SH-SY5Y (cell line): ENCODE measurements around the gene UBE2D4.
"Not testable (repeated sequence)": the region's sequence is repeated elsewhere in the genome, so short reads cannot be mapped to it uniquely, and the experiment has no call there.

Experiments used
- GATA2 ChIP-seq: IDR thresholded peaks from 2 replicates; pipeline ENCODE4 v1.6.1; 2011; ENCODE audit warnings: mild to moderate bottlenecking, low read depth, low read length
- GATA3 ChIP-seq: IDR thresholded peaks from 2 replicates; pipeline ENCODE4 v1.6.1; 2011; ENCODE audit warnings: low read depth, mild to moderate bottlenecking, low read length, moderate library complexity

Gene UBE2D4

DNA sequence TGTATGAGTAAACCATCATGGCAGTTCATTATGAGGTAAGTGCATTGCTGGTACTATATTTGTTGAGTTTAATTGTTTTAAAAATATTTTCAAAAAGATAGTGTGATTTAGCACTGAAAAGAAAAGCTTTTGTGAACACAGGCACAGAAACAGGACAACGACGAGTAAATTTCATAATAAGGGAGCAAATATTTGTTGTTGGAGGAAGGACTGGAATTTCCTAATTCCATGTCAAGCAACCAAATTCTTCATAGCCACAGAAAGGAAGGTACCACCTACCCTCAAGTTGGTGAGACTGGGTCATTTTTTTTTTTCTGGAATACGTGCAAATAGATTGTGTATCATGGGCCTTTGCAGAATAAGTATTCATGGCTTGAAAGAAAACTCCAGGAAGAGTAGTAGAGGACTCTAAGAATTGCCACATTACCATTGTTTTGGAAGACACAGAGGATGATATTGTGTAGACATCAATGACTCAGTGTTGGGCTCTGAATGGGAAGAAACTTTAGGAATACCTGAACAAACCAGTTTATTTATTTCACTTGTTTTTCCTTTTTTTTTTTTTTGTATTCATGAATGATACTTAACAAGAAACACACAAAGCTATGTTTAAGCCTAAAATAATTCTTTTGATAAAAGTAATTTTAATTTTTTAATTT is 7.8 kb downstream of the UBE2D4 start:
- no peak for TF ChIP-seq GATA3
- TF ChIP-seq GATA2 = no peak

DNA sequence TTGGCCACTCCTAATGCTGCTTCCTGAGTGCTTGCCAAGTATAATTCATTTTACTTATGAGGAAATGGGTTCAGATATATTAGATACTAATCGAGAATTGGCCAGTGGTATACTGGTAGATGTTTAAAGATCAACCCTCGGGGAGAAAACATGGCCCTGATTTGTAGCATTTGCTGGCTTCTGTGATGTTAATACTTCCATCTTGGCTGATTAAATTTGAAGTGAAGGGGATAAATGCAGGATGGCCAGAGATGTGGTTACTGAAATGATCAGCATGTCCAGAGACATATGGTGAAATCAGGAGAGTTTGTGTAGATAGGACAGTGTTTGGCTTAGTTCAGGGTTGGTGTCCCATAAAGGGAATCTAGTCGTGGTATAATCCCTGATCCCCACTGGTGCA is 11.2 kb downstream of the UBE2D4 start:
- peak; percentile 87 for TF ChIP-seq GATA2
- TF ChIP-seq GATA3 = peak; percentile 94

- TF ChIP-seq GATA2 = no peak
- no peak for TF ChIP-seq GATA3
Observed at GRCh38 chr7:43938892-43939482, 12.8 kb downstream of the UBE2D4 start.

GRCh38 chr7:43942250-43942649 is 16.0 kb downstream of the UBE2D4 start:
- TF ChIP-seq GATA2 (no peak), GATA3 (no peak)

- TF ChIP-seq GATA2 (no peak), GATA3 (no peak)
Observed at GRCh38 chr7:43942997-43943396, 16.8 kb downstream of the UBE2D4 start.

GRCh38 chr7:43943417-43944187 is 17.4 kb downstream of the UBE2D4 start:
- TF ChIP-seq GATA3 (no peak), GATA2 (peak; percentile 40; the same call in 1 of the 2 replicates)

DNA sequence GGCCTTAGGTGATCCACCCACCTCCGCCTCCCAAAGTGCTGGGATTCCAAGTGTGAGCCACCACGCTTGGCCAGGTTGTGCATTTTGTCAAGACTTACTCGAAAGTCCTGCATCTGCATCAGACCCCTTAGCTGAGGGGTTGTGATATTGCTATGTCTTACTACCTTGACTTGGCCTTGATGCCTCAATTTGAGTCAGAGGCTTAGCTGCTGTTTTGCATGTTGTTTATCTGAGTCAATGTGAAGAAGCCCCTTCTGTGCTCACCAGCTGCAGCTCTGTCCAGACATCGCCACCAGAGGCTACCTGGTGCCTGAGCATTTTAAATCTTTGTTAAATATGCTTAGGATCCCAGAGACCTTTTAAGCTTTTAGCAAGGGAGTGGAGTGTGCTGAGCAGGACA is 18.1 kb downstream of the UBE2D4 start:
- TF ChIP-seq GATA3 (no peak), GATA2 (no peak)

DNA sequence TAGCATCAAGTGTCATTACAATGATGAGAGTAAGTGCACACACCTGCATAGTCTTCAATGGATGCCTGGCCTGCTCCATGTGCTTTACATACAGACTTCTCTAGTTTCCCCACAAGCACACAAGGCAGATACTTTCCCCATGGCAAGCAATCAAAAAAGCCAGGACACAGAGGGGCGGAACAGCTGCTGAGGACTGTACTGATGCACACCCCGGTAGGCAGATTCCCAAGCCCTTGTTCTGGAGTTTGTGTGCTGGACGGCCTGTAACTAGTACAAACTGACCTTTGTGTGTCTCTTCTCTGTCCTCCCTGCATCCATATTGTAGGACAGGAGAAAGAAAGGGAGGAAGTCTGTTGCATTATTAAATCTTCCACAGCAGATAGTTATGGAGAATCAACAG is 25.8 kb downstream of the UBE2D4 start:
- TF ChIP-seq GATA2 (no peak), GATA3 (no peak)

- no peak for TF ChIP-seq GATA2
- no peak for TF ChIP-seq GATA3
Observed at GRCh38 chr7:43953071-43953470, 26.8 kb downstream of the UBE2D4 start.

DNA sequence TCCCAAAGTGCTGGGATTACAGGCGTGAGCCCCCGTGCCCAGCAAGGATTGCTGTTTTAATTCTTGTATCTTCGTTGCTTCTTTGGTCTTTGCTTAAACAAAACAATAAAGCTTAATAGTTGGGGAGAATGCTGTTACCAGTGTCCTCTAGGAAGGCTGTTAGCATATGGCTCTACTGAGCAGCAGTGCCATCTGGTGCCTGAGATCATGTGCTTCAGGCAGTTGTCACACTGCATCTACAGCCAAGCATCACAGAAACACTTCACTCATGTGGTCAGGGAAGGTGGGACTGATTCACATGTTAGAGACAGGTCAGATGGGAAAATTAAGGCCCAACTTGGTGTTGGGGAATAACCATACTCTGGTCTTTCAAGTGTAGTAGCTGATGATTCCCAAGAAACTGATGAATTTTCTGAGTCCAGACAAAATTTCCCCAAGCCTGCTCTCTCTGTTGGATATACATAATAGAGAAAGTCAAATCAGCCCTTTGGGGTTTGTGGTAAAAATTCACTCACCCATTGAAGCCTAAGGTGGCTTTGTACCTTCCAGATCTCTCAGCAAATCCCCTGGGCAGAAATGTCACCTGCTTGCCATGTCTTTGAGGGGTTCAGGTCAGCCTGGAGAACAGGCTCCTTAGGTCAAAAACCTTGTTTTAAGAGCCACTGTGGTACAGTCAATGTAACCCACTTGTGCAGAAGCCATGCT is 28.4 kb downstream of the UBE2D4 start:
- no peak for TF ChIP-seq GATA3
- TF ChIP-seq GATA2 = no peak

- TF ChIP-seq GATA2 (no peak), GATA3 (no peak)
Observed at GRCh38 chr7:43956027-43956426, 29.8 kb downstream of the UBE2D4 start.

GRCh38 chr7:43960933-43961332 is 34.7 kb downstream of the UBE2D4 start:
- TF ChIP-seq GATA2 (no peak), GATA3 (no peak)

- TF ChIP-seq GATA3 = no peak
- TF ChIP-seq GATA2 = no peak
Observed at GRCh38 chr7:43977525-43977924, 51.3 kb downstream of the UBE2D4 start.

DNA sequence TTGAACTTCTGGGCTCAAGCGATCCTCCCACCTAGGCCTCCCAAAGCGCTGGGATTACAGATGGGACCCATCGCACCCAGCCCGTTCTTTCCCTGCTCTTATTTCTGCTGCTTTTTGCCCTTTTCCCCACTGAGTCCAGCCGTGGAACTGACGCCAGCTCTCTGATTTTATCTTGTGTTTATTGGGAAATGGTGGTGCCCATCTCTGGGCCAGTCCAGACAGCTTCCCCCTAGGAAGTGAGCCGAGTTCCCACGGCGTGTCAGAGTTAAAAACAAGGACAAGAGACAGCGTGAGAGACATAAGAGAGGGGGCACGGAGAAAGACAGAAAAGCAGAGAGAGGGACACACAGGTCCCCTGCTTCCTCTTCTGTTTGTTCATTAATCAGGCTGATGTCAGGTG is 51.9 kb downstream of the UBE2D4 start:
- TF ChIP-seq GATA2 = peak; percentile 74

GRCh38 chr7:43997532-43997931 is 71.3 kb downstream of the UBE2D4 start, which contains the start of gene SPDYE1:
SPDYE1 (plus strand) TSS chr7:43997897; CDS start chr7:43999950, 2,053 bp downstream.
- not testable (repeated sequence) for TF ChIP-seq GATA2, GATA3
